HepG2 (cell line): Measurements from ENCODE around the gene F7. TPM values are rescaled to one million over a fixed set of nuclear protein-coding genes. Genes with fewer than 3 reads are reported as not detected.
A peak's percentile ranks its signal among the peaks of the same experiment; 100 is the strongest.

Experiments used
- ARID3A ChIP-seq: IDR thresholded peaks from 2 replicates; pipeline ENCODE4 v1.6.1; 2012; ENCODE audit warnings: low read depth, low read length, improper control_type of control experiment
- CENPX ChIP-seq: sonication (generic); formaldehyde crosslinking; IDR thresholded peaks from 2 replicates; pipeline ENCODE4 v1.9.0; 2021; ENCODE audit warnings: mild to moderate bottlenecking, missing genetic modification reagents, moderate library complexity
- CHD4 ChIP-seq: fragments of 200-600 bp; sonication (generic); IDR thresholded peaks from 2 replicates; pipeline ENCODE4 v1.7.0; 2017; ENCODE audit warnings: mild to moderate bottlenecking, low read length, borderline replicate concordance
- E2F1 ChIP-seq: sonication (generic); formaldehyde crosslinking; IDR thresholded peaks from 2 replicates; pipeline ENCODE4 v1.5.0; 2020; ENCODE audit warnings: missing genetic modification reagents
- GATAD1 ChIP-seq: IDR thresholded peaks from 2 replicates; pipeline ENCODE4 v1.6.1; 2016; ENCODE audit warnings: missing genetic modification reagents, missing compliant biosample characterization
- GATAD2A ChIP-seq: IDR thresholded peaks from 2 replicates; pipeline ENCODE4 v1.6.1; 2016
- HDAC6 ChIP-seq: fragments of 200-600 bp; sonication (generic); IDR thresholded peaks from 2 replicates; pipeline ENCODE4 v1.7.0; 2017; ENCODE audit warnings: mild to moderate bottlenecking, antibody characterized with exemption, low read length, low read depth
- MED1 ChIP-seq: sonication (generic); formaldehyde crosslinking; IDR thresholded peaks from 2 replicates; pipeline ENCODE4 v1.4.0; 2020; ENCODE audit warnings: missing genetic modification reagents
- ONECUT2 ChIP-seq: sonication (generic); formaldehyde crosslinking; IDR thresholded peaks from 2 replicates; pipeline ENCODE4 v1.4.0; 2020; ENCODE audit warnings: missing genetic modification reagents
- PAX8 ChIP-seq: sonication (generic); formaldehyde crosslinking; IDR thresholded peaks from 2 replicates; pipeline ENCODE4 v1.8.0; 2022; ENCODE audit warnings: mild to moderate bottlenecking, missing genetic modification reagents, borderline replicate concordance
- PHF21A ChIP-seq: sonication (generic); formaldehyde crosslinking; IDR thresholded peaks from 2 replicates; pipeline ENCODE4 v1.5.0; 2020; ENCODE audit warnings: mild to moderate bottlenecking, missing genetic modification reagents
- RFXAP ChIP-seq: sonication (generic); formaldehyde crosslinking; IDR thresholded peaks from 2 replicates; pipeline ENCODE4 v1.4.0; 2020; ENCODE audit warnings: missing genetic modification reagents, borderline replicate concordance
- TCF12 ChIP-seq, 2 experiments: fragments of 450-650 bp in 1 of 2; sonication (generic) in 1 of 2; formaldehyde crosslinking in 1 of 2; IDR thresholded peaks; 2 replicates each; pipeline versions ENCODE4 v1.6.1 to v1.8.0; 2017 to 2022; ENCODE audit warnings: antibody characterized with exemption in 1 of 2, mild to moderate bottlenecking in 1 of 2, missing genetic modification reagents in 1 of 2, moderate library complexity in 1 of 2
- TEAD3 ChIP-seq: optimal IDR thresholded peaks from 2 replicates; pipeline ENCODE3; 2016; ENCODE audit warnings: borderline replicate concordance
- TOPORS ChIP-seq: sonication (generic); formaldehyde crosslinking; IDR thresholded peaks from 2 replicates; pipeline ENCODE4 v1.8.0; 2023; ENCODE audit warnings: mild to moderate bottlenecking, missing genetic modification reagents
- YEATS4 ChIP-seq: sonication (generic); formaldehyde crosslinking; IDR thresholded peaks from 2 replicates; pipeline ENCODE4 v1.4.0; 2020; ENCODE audit warnings: missing genetic modification reagents, borderline replicate concordance
- ZBTB34 ChIP-seq: sonication (generic); formaldehyde crosslinking; IDR thresholded peaks from 2 replicates; pipeline ENCODE4 v1.8.0; 2022; ENCODE audit warnings: mild to moderate bottlenecking, missing genetic modification reagents
- ZNF17 ChIP-seq: sonication (generic); formaldehyde crosslinking; IDR thresholded peaks from 2 replicates; pipeline ENCODE4 v1.5.0; 2020; ENCODE audit warnings: mild to moderate bottlenecking, missing genetic modification reagents
- ZNF274 ChIP-seq: sonication (generic); formaldehyde crosslinking; IDR thresholded peaks from 2 replicates; pipeline ENCODE4 v1.5.1; 2020; ENCODE audit warnings: mild to moderate bottlenecking, missing genetic modification reagents
- ZNF33A ChIP-seq: sonication (generic); formaldehyde crosslinking; IDR thresholded peaks from 2 replicates; pipeline ENCODE4 v1.5.1; 2020; ENCODE audit warnings: missing genetic modification reagents, mild to moderate bottlenecking, moderate library complexity, borderline replicate concordance
- ZNF343 ChIP-seq: sonication (generic); formaldehyde crosslinking; IDR thresholded peaks from 2 replicates; pipeline ENCODE4 v1.4.0; 2020; ENCODE audit warnings: mild to moderate bottlenecking, missing genetic modification reagents
- ZNF530 ChIP-seq: sonication (generic); formaldehyde crosslinking; IDR thresholded peaks from 2 replicates; pipeline ENCODE4 v1.5.0; 2020; ENCODE audit warnings: low read depth, mild to moderate bottlenecking, missing genetic modification reagents
- ZNF720 ChIP-seq: sonication (generic); formaldehyde crosslinking; IDR thresholded peaks from 2 replicates; pipeline ENCODE4 v1.4.0; 2020; ENCODE audit warnings: missing genetic modification reagents
- ZNF800 ChIP-seq: sonication (generic); formaldehyde crosslinking; IDR thresholded peaks from 2 replicates; pipeline ENCODE4 v1.4.0; 2020; ENCODE audit warnings: missing genetic modification reagents
- ZNF891 ChIP-seq: sonication (generic); formaldehyde crosslinking; IDR thresholded peaks from 2 replicates; pipeline ENCODE4 v1.5.0; 2020; ENCODE audit warnings: mild to moderate bottlenecking, missing genetic modification reagents
- polyA plus RNA-seq, 8 experiments: library from polyadenylated mRNA; depleted of rRNA in 3 of 8; stranded (reverse) in 7 of 8; unstranded in 1 of 8; fragments of >200 nt; fragmentation: Illumina TruSeq in 4 of 8; extraction: Trizol in 4 of 8; gene quantifications; 2 replicates each; pipeline versions ENCODE4 v1.2.1 to v1.2.3, GENCODE V29; 2011 to 2016; ENCODE audit warnings: low read depth in 4 of 8, missing spikeins in 1 of 8, mixed read lengths in 1 of 8; ENCODE audit not compliant: insufficient read depth in 1 of 8
- total RNA-seq, 5 experiments: library from RNA; depleted of rRNA; stranded (reverse); fragments of >200 nt; fragmentation: Illumina TruSeq; extraction: Trizol; gene quantifications; 2 replicates each; pipeline ENCODE4 v1.2.3, GENCODE V29; 2016; ENCODE audit warnings: low read depth in 1 of 5

Gene F7
- total and polyA plus RNA-seq, 2 of the 13 experiments (the other 11 are each of a cell fraction or from before 2014, with no cell fraction given), result 12.6 to 26.5 TPM

DNA sequence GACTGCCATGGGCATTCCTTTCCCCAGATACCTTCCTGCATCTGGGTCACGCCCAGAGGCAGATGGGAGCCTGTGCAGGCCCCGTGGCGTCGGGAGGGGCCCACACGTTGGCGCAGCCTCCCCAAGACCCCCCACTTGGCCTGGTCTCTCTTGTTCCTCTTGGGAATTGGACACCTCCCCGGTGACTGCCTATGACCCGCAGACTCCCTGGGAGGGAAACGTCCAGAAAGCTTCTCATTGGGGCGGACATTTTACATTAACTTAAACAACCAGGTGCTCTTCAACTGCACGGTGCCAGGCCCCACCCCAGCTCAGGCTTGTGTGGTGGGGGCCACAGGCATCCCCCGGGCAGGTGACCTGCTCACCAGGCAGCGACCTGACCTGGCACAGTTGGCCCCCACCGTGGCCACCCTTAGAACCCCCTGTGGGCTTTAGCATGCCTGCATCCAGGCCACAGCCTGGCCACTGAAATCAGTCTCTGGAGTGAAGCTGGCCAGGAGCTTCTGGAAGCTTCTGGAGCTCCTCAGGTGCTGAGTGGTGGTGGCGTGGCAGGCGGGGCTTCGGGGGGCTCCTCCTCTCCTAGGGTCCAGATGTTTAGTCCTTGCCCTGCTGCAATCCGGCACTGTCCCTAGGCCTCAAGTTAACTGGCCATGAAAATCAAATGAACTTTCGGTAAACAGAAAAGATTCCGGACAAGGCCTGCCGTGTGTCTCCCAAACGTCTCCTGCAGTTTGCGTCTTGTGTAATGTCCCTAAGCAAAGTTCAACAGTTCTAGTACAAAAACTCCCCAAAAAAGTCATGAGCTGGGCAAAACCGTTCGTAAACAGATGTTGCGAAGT, 44.3 kb downstream of the F7 start (continued):
- TF ChIP-seq TEAD3, result no peak
- TF ChIP-seq CENPX (CRISPR knock-in tag), result no peak
- peak; percentile 44; the same call in 1 of the 2 replicates for TF ChIP-seq YEATS4 (CRISPR knock-in tag)
- TF ChIP-seq ZNF530, result no peak
- TF ChIP-seq MED1, result peak; percentile 94
- TF ChIP-seq ZNF17 (CRISPR knock-in tag), result no peak
- no peak for TF ChIP-seq ZNF720 (CRISPR knock-in tag)
- TF ChIP-seq E2F1 (CRISPR knock-in tag), result 0 out of 2 replicates have a peak, but pooled peaks have one; percentile 17
- no peak for TF ChIP-seq ARID3A
- TF ChIP-seq HDAC6, result no peak
- peak; percentile 74 for TF ChIP-seq GATAD2A (CRISPR knock-in tag)
- no peak for TF ChIP-seq ZNF274 (CRISPR knock-in tag)
- TF ChIP-seq TCF12 (IDR thresholded peaks at IDR 0.05), result no peak
- TF ChIP-seq TCF12 (CRISPR knock-in tag; IDR thresholded peaks at IDR 0.05), result no peak
- peak; percentile 73; the same call in 1 of the 2 replicates for TF ChIP-seq PHF21A (CRISPR knock-in tag)
- no peak for TF ChIP-seq ZBTB34 (CRISPR knock-in tag)
- TF ChIP-seq TOPORS (CRISPR knock-in tag), result no peak; the same call in 1 of the 2 replicates
- TF ChIP-seq ZNF891, result no peak
- no peak for TF ChIP-seq CHD4
- TF ChIP-seq RFXAP (CRISPR knock-in tag), result 0 out of 2 replicates have a peak, but pooled peaks have one; percentile 38
- no peak for TF ChIP-seq ZNF800 (CRISPR knock-in tag)
- no peak for TF ChIP-seq GATAD1 (CRISPR knock-in tag)
- no peak for TF ChIP-seq ZNF343 (CRISPR knock-in tag)
- TF ChIP-seq ONECUT2, result no peak
- no peak for TF ChIP-seq PAX8 (CRISPR knock-in tag)
- TF ChIP-seq ZNF33A (CRISPR knock-in tag), result no peak
